Measurements from ENCODE around the gene TSKS.

The TSKS gene

GRCh38 chr19:49763230-49763629 is at the start of gene TSKS:
TSKS (minus strand) TSS chr19:49763306; CDS start chr19:49763247, 59 bp downstream.
- no peak within 1 kb of the TSS for H3K4me3 Mint-ChIP-seq
- H3K4me1 Mint-ChIP-seq, result peaks cover 9% of the 10 kb centered on the region
- H3K27ac Mint-ChIP-seq, result no peak within 1 kb of the TSS
- no peaks in the 10 kb centered on the region for H3K36me3 Mint-ChIP-seq
- H3K9me3 Mint-ChIP-seq, result no peaks in the 10 kb centered on the region
- DNase-seq (ENCODE audit: low spot score in 2 of 2) (no peak), ATAC-seq (ENCODE audit: low read depth) (no peak)
- no peaks in the 10 kb centered on the region for H3K27me3 Mint-ChIP-seq

GRCh38 chr19:49812452-49812996 is 49.4 kb upstream of the TSKS start:
- Mint-ChIP-seq H3K36me3 (no peaks in the 10 kb centered on the region), H3K4me3 (peak overlapping the region; percentile 90), H3K27ac (peak overlapping the region; percentile 99), H3K9me3 (no peaks in the 10 kb centered on the region), H3K27me3 (no peaks in the 10 kb centered on the region), H3K4me1 (peaks cover 29% of the 10 kb centered on the region)
- no peak for DNase-seq (ENCODE audit: low spot score in 2 of 2)
- no peak for ATAC-seq (ENCODE audit: low read depth)

GRCh38 chr19:49811328-49811727 is 48.2 kb upstream of the TSKS start:
- no peaks in the 10 kb centered on the region for H3K27me3 Mint-ChIP-seq
- peak overlapping the region; percentile 99 for H3K27ac Mint-ChIP-seq
- no peaks in the 10 kb centered on the region for H3K9me3 Mint-ChIP-seq
- peaks cover 32% of the 10 kb centered on the region for H3K4me1 Mint-ChIP-seq
- DNase-seq (ENCODE audit: low spot score in 2 of 2) (no peak), ATAC-seq (ENCODE audit: low read depth) (no peak)
- H3K36me3 Mint-ChIP-seq, result peaks cover 1% of the 10 kb centered on the region
- no peak overlapping the region for H3K4me3 Mint-ChIP-seq

- peaks cover 3% of the 10 kb centered on the region for H3K36me3 Mint-ChIP-seq
- no peak for ATAC-seq (ENCODE audit: low read depth)
- peak overlapping the region; percentile 98 for H3K4me3 Mint-ChIP-seq
- no peaks in the 10 kb centered on the region for H3K27me3 Mint-ChIP-seq
- H3K4me1 Mint-ChIP-seq, result peaks cover 32% of the 10 kb centered on the region
- no peaks in the 10 kb centered on the region for H3K9me3 Mint-ChIP-seq
- peak overlapping the region; percentile 96 for H3K27ac Mint-ChIP-seq
- DNase-seq (ENCODE audit: low spot score in 2 of 2), result no peak
Measured at GRCh38 chr19:49809941-49810389, 46.9 kb upstream of the TSKS start.

GRCh38 chr19:49809160-49809940 is 46.2 kb upstream of the TSKS start:
- DNase-seq (ENCODE audit: low spot score in 2 of 2) (peak in 1 of 2 donors; percentile 61), ATAC-seq (ENCODE audit: low read depth) (peak; percentile 23)
- H3K4me3 Mint-ChIP-seq, result peak overlapping the region; percentile 98
- H3K27ac Mint-ChIP-seq, result peak overlapping the region; percentile 96
- peaks cover 3% of the 10 kb centered on the region for H3K36me3 Mint-ChIP-seq
- H3K4me1 Mint-ChIP-seq, result peaks cover 32% of the 10 kb centered on the region
- no peaks in the 10 kb centered on the region for H3K27me3 Mint-ChIP-seq
- H3K9me3 Mint-ChIP-seq, result no peaks in the 10 kb centered on the region

- DNase-seq (ENCODE audit: low spot score in 2 of 2), result peak; percentile 87 to 89
- Mint-ChIP-seq H3K27ac (peak overlapping the region; percentile 96), H3K36me3 (peaks cover 3% of the 10 kb centered on the region), H3K9me3 (no peaks in the 10 kb centered on the region), H3K4me3 (peak overlapping the region; percentile 98), H3K4me1 (peaks cover 32% of the 10 kb centered on the region), H3K27me3 (no peaks in the 10 kb centered on the region)
- ATAC-seq (ENCODE audit: low read depth), result peak; percentile 28
Measured at GRCh38 chr19:49808711-49809159, 45.6 kb upstream of the TSKS start.

- DNase-seq (ENCODE audit: low spot score in 2 of 2) (no peak), ATAC-seq (ENCODE audit: low read depth) (no peak)
- Mint-ChIP-seq H3K4me3 (peak overlapping the region; percentile 98), H3K9me3 (no peaks in the 10 kb centered on the region), H3K27me3 (no peaks in the 10 kb centered on the region), H3K4me1 (peaks cover 29% of the 10 kb centered on the region), H3K36me3 (peaks cover 10% of the 10 kb centered on the region), H3K27ac (peak overlapping the region; percentile 96)
Measured at GRCh38 chr19:49807904-49808675, 45.0 kb upstream of the TSKS start.

- ATAC-seq (ENCODE audit: low read depth) (peak; percentile 71), DNase-seq (ENCODE audit: low spot score in 2 of 2) (peak; percentile 49 to 64)
- H3K27me3 Mint-ChIP-seq, result no peaks in the 10 kb centered on the region
- peak overlapping the region; percentile 92 for H3K27ac Mint-ChIP-seq
- H3K4me1 Mint-ChIP-seq, result peaks cover 24% of the 10 kb centered on the region
- peaks cover 14% of the 10 kb centered on the region for H3K36me3 Mint-ChIP-seq
- no peaks in the 10 kb centered on the region for H3K9me3 Mint-ChIP-seq
- H3K4me3 Mint-ChIP-seq, result no peak overlapping the region
Measured at GRCh38 chr19:49807058-49807903, 44.2 kb upstream of the TSKS start.

GRCh38 chr19:49806620-49806959 is 43.5 kb upstream of the TSKS start:
- peaks cover 22% of the 10 kb centered on the region for H3K4me1 Mint-ChIP-seq
- no peaks in the 10 kb centered on the region for H3K27me3 Mint-ChIP-seq
- peaks cover 16% of the 10 kb centered on the region for H3K36me3 Mint-ChIP-seq
- DNase-seq (ENCODE audit: low spot score in 2 of 2), result no peak
- ATAC-seq (ENCODE audit: low read depth), result no peak
- no peaks in the 10 kb centered on the region for H3K9me3 Mint-ChIP-seq
- no peak overlapping the region for H3K4me3 Mint-ChIP-seq
- H3K27ac Mint-ChIP-seq, result peak overlapping the region; percentile 9

GRCh38 chr19:49805822-49806619 is 42.9 kb upstream of the TSKS start:
- Mint-ChIP-seq H3K4me1 (peaks cover 22% of the 10 kb centered on the region), H3K27me3 (no peaks in the 10 kb centered on the region), H3K27ac (peak overlapping the region; percentile 9), H3K36me3 (peaks cover 18% of the 10 kb centered on the region), H3K9me3 (no peaks in the 10 kb centered on the region), H3K4me3 (no peak overlapping the region)
- ATAC-seq (ENCODE audit: low read depth) (no peak), DNase-seq (ENCODE audit: low spot score in 2 of 2) (no peak)

GRCh38 chr19:49803529-49803856 is 40.4 kb upstream of the TSKS start:
- H3K36me3 Mint-ChIP-seq, result peaks cover 22% of the 10 kb centered on the region
- no peak overlapping the region for H3K4me3 Mint-ChIP-seq
- no peak overlapping the region for H3K27ac Mint-ChIP-seq
- peaks cover 9% of the 10 kb centered on the region for H3K4me1 Mint-ChIP-seq
- no peaks in the 10 kb centered on the region for H3K9me3 Mint-ChIP-seq
- DNase-seq (ENCODE audit: low spot score in 2 of 2), result no peak
- ATAC-seq (ENCODE audit: low read depth), result no peak
- no peaks in the 10 kb centered on the region for H3K27me3 Mint-ChIP-seq

- H3K27ac Mint-ChIP-seq, result no peak overlapping the region
- DNase-seq (ENCODE audit: low spot score in 2 of 2) (no peak), ATAC-seq (ENCODE audit: low read depth) (no peak)
- H3K27me3 Mint-ChIP-seq, result no peaks in the 10 kb centered on the region
- H3K4me1 Mint-ChIP-seq, result peaks cover 6% of the 10 kb centered on the region
- H3K36me3 Mint-ChIP-seq, result peaks cover 22% of the 10 kb centered on the region
- no peaks in the 10 kb centered on the region for H3K9me3 Mint-ChIP-seq
- no peak overlapping the region for H3K4me3 Mint-ChIP-seq
Measured at GRCh38 chr19:49802836-49803528, 39.9 kb upstream of the TSKS start.

Measured in memory B cell (primary cell).